ENCODE data around the gene TNIK. TPM values are rescaled to one million over a fixed set of nuclear protein-coding genes. Genes with fewer than 3 reads are reported as not detected.

The TNIK gene
- total RNA-seq, 1 donor, result 24.2 TPM

GRCh38 chr3:171490901-171491300, 30.7 kb upstream of the TNIK start:
- no peak for DNase-seq (ENCODE audit: low read depth)
- TF ChIP-seq CTCF (IDR thresholded peaks at IDR 0.05; ENCODE audit: insufficient read depth, low read length), result no peak
- H3K4me3 ChIP-seq (ENCODE audit: low read depth, low read length), result no peak overlapping the region

GRCh38 chr3:171489348-171489747, 29.1 kb upstream of the TNIK start:
- no peak overlapping the region for H3K4me3 ChIP-seq (ENCODE audit: low read depth, low read length)
- no peak for DNase-seq (ENCODE audit: low read depth)
- TF ChIP-seq CTCF (IDR thresholded peaks at IDR 0.05; ENCODE audit: insufficient read depth, low read length), result no peak

- TF ChIP-seq CTCF (IDR thresholded peaks at IDR 0.05; ENCODE audit: insufficient read depth, low read length), result no peak
- DNase-seq (ENCODE audit: low read depth), result no peak
Measured at GRCh38 chr3:171488479-171488878, 28.3 kb upstream of the TNIK start.

GRCh38 chr3:171487382-171487781, 27.2 kb upstream of the TNIK start:
- no peak for TF ChIP-seq CTCF (IDR thresholded peaks at IDR 0.05; ENCODE audit: insufficient read depth, low read length)

More at GRCh38 chr3:171488479-171488878, 28.3 kb upstream of the TNIK start:
- no peak overlapping the region for H3K4me3 ChIP-seq (ENCODE audit: low read depth, low read length)

GRCh38 chr3:171485338-171485737, 25.1 kb upstream of the TNIK start:
- TF ChIP-seq CTCF (IDR thresholded peaks at IDR 0.05; ENCODE audit: insufficient read depth, low read length), result no peak
- H3K4me3 ChIP-seq (ENCODE audit: low read depth, low read length), result no peak overlapping the region
- DNase-seq (ENCODE audit: low read depth), result no peak

More at GRCh38 chr3:171487382-171487781, 27.2 kb upstream of the TNIK start:
- no peak overlapping the region for H3K4me3 ChIP-seq (ENCODE audit: low read depth, low read length)
- DNase-seq (ENCODE audit: low read depth), result no peak

GRCh38 chr3:171481011-171481410, 20.8 kb upstream of the TNIK start:
- DNase-seq (ENCODE audit: low read depth), result no peak
- TF ChIP-seq CTCF (IDR thresholded peaks at IDR 0.05; ENCODE audit: insufficient read depth, low read length), result no peak
- no peak overlapping the region for H3K4me3 ChIP-seq (ENCODE audit: low read depth, low read length)

- TF ChIP-seq CTCF (IDR thresholded peaks at IDR 0.05; ENCODE audit: insufficient read depth, low read length), result no peak
- peak; percentile 10 for DNase-seq (ENCODE audit: low read depth)
- no peak overlapping the region for H3K4me3 ChIP-seq (ENCODE audit: low read depth, low read length)
Measured at GRCh38 chr3:171480526-171480925, 20.3 kb upstream of the TNIK start.

Measured in fibroblast of the aortic adventitia (primary cell).